ENCODE data around the gene LRRC56. TPM values are rescaled to one million over a fixed set of nuclear protein-coding genes. Genes with fewer than 3 reads are reported as not detected.

LRRC56 gene
- total and polyA plus RNA-seq, 5 donors from 2014 or later, result 0.89 to 5.8 (median 2.7) TPM

GRCh38 chr11:562046-562645 is 24.8 kb downstream of the LRRC56 start:
- Histone ChIP-seq H3K4me1 (ENCODE audit: control insufficient read depth, insufficient read depth, low read length, poor library complexity, severe bottlenecking) (peaks cover 23% of the 10 kb centered on the region), H3K36me3 (ENCODE audit: control insufficient read depth, insufficient read depth, low read length) (no peaks in the 10 kb centered on the region), H3K9me3 (ENCODE audit: control insufficient read depth in 2 of 2, low read length in 2 of 2) (no peaks in the 10 kb centered on the region), H3K27ac (ENCODE audit: insufficient read depth, low read length, poor library complexity, severe bottlenecking) (no peak overlapping the region), H3K27me3 (ENCODE audit: control insufficient read depth, insufficient read depth, low read length) (no peaks in the 10 kb centered on the region), H3K4me3 (ENCODE audit: low read depth, low read length) (no peak overlapping the region)
- Mint-ChIP-seq H3K9me3 (no peaks in the 10 kb centered on the region), H3K4me1 (peaks cover 0 to 20% (median 8%) of the 10 kb centered on the region in 4 donors), H3K4me3 (peak overlapping the region; percentile 88 to 94 (median 92)), H3K36me3 (no peaks in the 10 kb centered on the region), H3K27ac (no peak overlapping the region), H3K27me3 (peaks cover 4% of the 10 kb centered on the region)
- DNase-seq, result no peak
- no peak for ATAC-seq (ENCODE audit: low read depth in 2 of 2)

GRCh38 chr11:563066-563811 is 25.9 kb downstream of the LRRC56 start:
- Mint-ChIP-seq H3K4me1 (peaks cover 0 to 25% (median 6%) of the 10 kb centered on the region in 4 donors), H3K36me3 (no peaks in the 10 kb centered on the region), H3K4me3 (peak overlapping the region in 2 of 4 donors; percentile 19 to 56), H3K27ac (no peak overlapping the region), H3K27me3 (no peaks in the 10 kb centered on the region), H3K9me3 (no peaks in the 10 kb centered on the region)
- H3K27me3 ChIP-seq (ENCODE audit: control insufficient read depth, insufficient read depth, low read length), result no peaks in the 10 kb centered on the region
- DNase-seq (no peak), ATAC-seq (ENCODE audit: low read depth in 2 of 2) (no peak)
- H3K27ac ChIP-seq (ENCODE audit: insufficient read depth, low read length, poor library complexity, severe bottlenecking), result no peak overlapping the region
- no peaks in the 10 kb centered on the region for H3K36me3 ChIP-seq (ENCODE audit: control insufficient read depth, insufficient read depth, low read length)
- peaks cover 26% of the 10 kb centered on the region for H3K4me1 ChIP-seq (ENCODE audit: control insufficient read depth, insufficient read depth, low read length, poor library complexity, severe bottlenecking)
- no peak overlapping the region for H3K4me3 ChIP-seq (ENCODE audit: low read depth, low read length)
- no peaks in the 10 kb centered on the region for H3K9me3 ChIP-seq (ENCODE audit: control insufficient read depth in 2 of 2, low read length in 2 of 2)

- Histone ChIP-seq H3K9me3 (ENCODE audit: control insufficient read depth in 2 of 2, low read length in 2 of 2) (no peaks in the 10 kb centered on the region), H3K27ac (ENCODE audit: insufficient read depth, low read length, poor library complexity, severe bottlenecking) (no peak overlapping the region), H3K4me3 (ENCODE audit: low read depth, low read length) (no peak overlapping the region), H3K36me3 (ENCODE audit: control insufficient read depth, insufficient read depth, low read length) (no peaks in the 10 kb centered on the region), H3K4me1 (ENCODE audit: control insufficient read depth, insufficient read depth, low read length, poor library complexity, severe bottlenecking) (peaks cover 28% of the 10 kb centered on the region), H3K27me3 (ENCODE audit: control insufficient read depth, insufficient read depth, low read length) (no peaks in the 10 kb centered on the region)
- ATAC-seq (ENCODE audit: low read depth in 2 of 2) (no peak), DNase-seq (no peak)
- H3K4me3 Mint-ChIP-seq, result peak overlapping the region in 2 of 4 donors; percentile 43 to 56
- H3K27ac Mint-ChIP-seq, result peak overlapping the region in 1 of 3 donors; percentile 36
- no peaks in the 10 kb centered on the region for H3K27me3 Mint-ChIP-seq
- peaks cover 0 to 23% (median 6%) of the 10 kb centered on the region in 4 donors for H3K4me1 Mint-ChIP-seq
- no peaks in the 10 kb centered on the region for H3K36me3 Mint-ChIP-seq
- H3K9me3 Mint-ChIP-seq, result no peaks in the 10 kb centered on the region
Measured at GRCh38 chr11:563812-564578, 26.7 kb downstream of the LRRC56 start.

GRCh38 chr11:565921-566509 is 28.7 kb downstream of the LRRC56 start:
- Histone ChIP-seq H3K36me3 (ENCODE audit: control insufficient read depth, insufficient read depth, low read length) (no peaks in the 10 kb centered on the region), H3K9me3 (ENCODE audit: control insufficient read depth in 2 of 2, low read length in 2 of 2) (no peaks in the 10 kb centered on the region), H3K4me1 (ENCODE audit: control insufficient read depth, insufficient read depth, low read length, poor library complexity, severe bottlenecking) (peaks cover 24% of the 10 kb centered on the region), H3K27ac (ENCODE audit: insufficient read depth, low read length, poor library complexity, severe bottlenecking) (no peak overlapping the region), H3K27me3 (ENCODE audit: control insufficient read depth, insufficient read depth, low read length) (no peaks in the 10 kb centered on the region), H3K4me3 (ENCODE audit: low read depth, low read length) (no peak overlapping the region)
- no peak for DNase-seq
- no peaks in the 10 kb centered on the region for H3K27me3 Mint-ChIP-seq
- no peak for ATAC-seq (ENCODE audit: low read depth in 2 of 2)
- H3K27ac Mint-ChIP-seq, result no peak overlapping the region
- H3K4me1 Mint-ChIP-seq, result peaks cover 0 to 19% (median 2%) of the 10 kb centered on the region in 4 donors
- no peaks in the 10 kb centered on the region for H3K36me3 Mint-ChIP-seq
- H3K9me3 Mint-ChIP-seq, result no peaks in the 10 kb centered on the region
- H3K4me3 Mint-ChIP-seq, result peak overlapping the region in 2 of 4 donors; percentile 54 to 90

GRCh38 chr11:567011-567628 is 29.8 kb downstream of the LRRC56 start:
- no peak for DNase-seq
- no peak overlapping the region for H3K4me3 ChIP-seq (ENCODE audit: low read depth, low read length)
- Mint-ChIP-seq H3K4me1 (peaks cover 0 to 11% (median 0%) of the 10 kb centered on the region in 4 donors), H3K27ac (peak overlapping the region; percentile 44 to 79 (median 65)), H3K4me3 (peak overlapping the region; percentile 74 to 90 (median 78)), H3K27me3 (no peaks in the 10 kb centered on the region), H3K36me3 (no peaks in the 10 kb centered on the region), H3K9me3 (no peaks in the 10 kb centered on the region)
- H3K27me3 ChIP-seq (ENCODE audit: control insufficient read depth, insufficient read depth, low read length), result no peaks in the 10 kb centered on the region
- no peak for ATAC-seq (ENCODE audit: low read depth in 2 of 2)
- peaks cover 15% of the 10 kb centered on the region for H3K4me1 ChIP-seq (ENCODE audit: control insufficient read depth, insufficient read depth, low read length, poor library complexity, severe bottlenecking)
- no peaks in the 10 kb centered on the region for H3K9me3 ChIP-seq (ENCODE audit: control insufficient read depth in 2 of 2, low read length in 2 of 2)
- no peaks in the 10 kb centered on the region for H3K36me3 ChIP-seq (ENCODE audit: control insufficient read depth, insufficient read depth, low read length)
- H3K27ac ChIP-seq (ENCODE audit: insufficient read depth, low read length, poor library complexity, severe bottlenecking), result no peak overlapping the region

- Histone ChIP-seq H3K27ac (ENCODE audit: insufficient read depth, low read length, poor library complexity, severe bottlenecking) (peak overlapping the region; percentile 47), H3K36me3 (ENCODE audit: control insufficient read depth, insufficient read depth, low read length) (no peaks in the 10 kb centered on the region), H3K4me3 (ENCODE audit: low read depth, low read length) (no peak overlapping the region), H3K4me1 (ENCODE audit: control insufficient read depth, insufficient read depth, low read length, poor library complexity, severe bottlenecking) (peaks cover 13% of the 10 kb centered on the region), H3K9me3 (ENCODE audit: control insufficient read depth in 2 of 2, low read length in 2 of 2) (no peaks in the 10 kb centered on the region), H3K27me3 (ENCODE audit: control insufficient read depth, insufficient read depth, low read length) (no peaks in the 10 kb centered on the region)
- peak in 2 of 3 donors; percentile 28 to 47 for DNase-seq
- Mint-ChIP-seq H3K9me3 (no peaks in the 10 kb centered on the region), H3K4me3 (peak overlapping the region; percentile 74 to 90 (median 78)), H3K27me3 (no peaks in the 10 kb centered on the region), H3K27ac (peak overlapping the region; percentile 26 to 65 (median 44)), H3K36me3 (no peaks in the 10 kb centered on the region), H3K4me1 (peaks cover 0 to 11% (median 0%) of the 10 kb centered on the region in 4 donors)
- no peak for ATAC-seq (ENCODE audit: low read depth in 2 of 2)
Measured at GRCh38 chr11:567629-568292, 30.4 kb downstream of the LRRC56 start.

All from CD4-positive, CD25-positive, alpha-beta regulatory T cell (primary cell).